SK-N-SH (cell line): ENCODE data around the gene MYADML2. TPM values are rescaled to one million over a fixed set of nuclear protein-coding genes. Genes with fewer than 3 reads are reported as not detected.

ENCODE experiments used
- CTCF ChIA-PET: fragments of 300-600, 350-600 bp; formaldehyde crosslinking; extraction: SDS; loops from one replicate; lab custom pipeline; 2021; lab: Yijun Ruan, JAX
- POLR2A ChIA-PET: fragments of 350-600 bp; sonication (Branson Sonifier 250); formaldehyde crosslinking; extraction: SDS; loops from one replicate; lab custom pipeline; 2020; ENCODE audit warnings: antibody characterized with exemption, inconsistent platforms; lab: Yijun Ruan, JAX
- DNase-seq: peaks from one replicate; pipeline ENCODE4 v3.0.0; 2012
- H2AFZ ChIP-seq: fragments of 200-600 bp; sonication (generic); 2 replicates; pipeline ENCODE4 v1.8.1; 2016; ENCODE audit warnings: antibody characterized with exemption, mild to moderate bottlenecking, low read depth
- H3F3A ChIP-seq: fragments of 200-600 bp; sonication (generic); replicated peaks from 2 replicates; pipeline ENCODE3; 2016; ENCODE audit warnings: antibody characterized with exemption, mild to moderate bottlenecking; ENCODE audit not compliant: insufficient read depth
- H3K27ac ChIP-seq, 2 experiments: fragments of 200-500 bp in 1 of 2; fragments of 200-600 bp in 1 of 2; sonication (Bioruptor generic) in 1 of 2; sonication (generic), shearing (Covaris generic) in 1 of 2; 2 replicates each; pipeline versions ENCODE4 v1.5.1 to v1.6.1; 2014 to 2016; ENCODE audit warnings: low read depth in 2 of 2, inconsistent platforms in 1 of 2, low read length in 1 of 2, mild to moderate bottlenecking in 1 of 2, mixed read lengths in 1 of 2
- H3K27me3 ChIP-seq: fragments of 200-600 bp; sonication (generic), shearing (Covaris generic); 2 replicates; pipeline ENCODE4 v1.6.1; 2016; ENCODE audit warnings: mixed run types; ENCODE audit not compliant: insufficient read depth
- H3K36me3 ChIP-seq, 2 experiments: fragments of 200-500 bp in 1 of 2; fragments of 200-600 bp in 1 of 2; sonication (Bioruptor generic) in 1 of 2; sonication (generic) in 1 of 2; replicated peaks in 1 of 2; 2 replicates each; pipeline versions ENCODE3 to v1.5.1; 2014 to 2016; ENCODE audit warnings: low read length in 1 of 2, mild to moderate bottlenecking in 1 of 2; ENCODE audit not compliant: insufficient read depth in 2 of 2, control insufficient read depth in 1 of 2
- H3K4me1 ChIP-seq, 2 experiments: fragments of 200-500 bp in 1 of 2; fragments of 200-600 bp in 1 of 2; sonication (Bioruptor generic) in 1 of 2; sonication (generic), shearing (Covaris generic) in 1 of 2; 2 replicates each; pipeline versions ENCODE4 v1.5.1 to v1.6.1; 2014 to 2016; ENCODE audit warnings: low read depth in 1 of 2, low read length in 1 of 2, mixed run types in 1 of 2; ENCODE audit not compliant: insufficient read depth in 2 of 2, control insufficient read depth in 1 of 2
- H3K4me2 ChIP-seq: fragments of 200-600 bp; sonication (generic), shearing (Covaris generic); 2 replicates; pipeline ENCODE4 v1.6.1; 2017; ENCODE audit warnings: mixed run types
- H3K4me3 ChIP-seq, 2 experiments: fragments of 200-500 bp in 1 of 2; fragments of 200-600 bp in 1 of 2; sonication (Bioruptor generic) in 1 of 2; sonication (generic), shearing (Covaris generic) in 1 of 2; 2 replicates each; pipeline versions ENCODE4 v1.5.1 to v1.8.1; 2014 to 2016; ENCODE audit warnings: low read depth in 2 of 2, inconsistent platforms in 1 of 2, low read length in 1 of 2, mild to moderate bottlenecking in 1 of 2, mixed read lengths in 1 of 2, moderate library complexity in 1 of 2
- H3K79me2 ChIP-seq: fragments of 200-600 bp; sonication (generic); 2 replicates; pipeline ENCODE4 v1.8.1; 2017; ENCODE audit warnings: mild to moderate bottlenecking; ENCODE audit not compliant: insufficient read depth
- H3K9ac ChIP-seq: fragments of 200-600 bp; sonication (generic); 2 replicates; pipeline ENCODE4 v1.6.1; 2017; ENCODE audit warnings: mixed run types
- H3K9me2 ChIP-seq: fragments of 200-600 bp; sonication (generic); 2 replicates; pipeline ENCODE4 v1.6.1; 2017; ENCODE audit warnings: mixed run types
- H3K9me3 ChIP-seq: fragments of 200-600 bp; sonication (generic); 2 replicates; pipeline ENCODE4 v1.6.1; 2017; ENCODE audit warnings: mixed run types, mild to moderate bottlenecking, moderate library complexity
- H4K20me1 ChIP-seq: fragments of 200-600 bp; sonication (generic); 2 replicates; pipeline ENCODE4 v1.6.1; 2017; ENCODE audit warnings: mild to moderate bottlenecking, mixed run types; ENCODE audit not compliant: insufficient read depth
- EP300 ChIP-seq, 2 experiments: IDR thresholded peaks; 2 replicates each; pipeline versions ENCODE4 v1.4.0 to v1.6.1; 2012; ENCODE audit warnings: borderline replicate concordance in 1 of 2, low read depth in 1 of 2, low read length in 1 of 2
- EZH2phosphoT487 ChIP-seq: fragments of 200-600 bp; sonication (generic); IDR thresholded peaks from 2 replicates; pipeline ENCODE4 v1.6.1; 2017; ENCODE audit warnings: low read depth, mixed run types, mild to moderate bottlenecking, antibody characterized with exemption, moderate library complexity, borderline replicate concordance
- FOSL2 ChIP-seq: IDR thresholded peaks from 2 replicates; pipeline ENCODE4 v1.4.0; 2012; ENCODE audit warnings: low read depth, mild to moderate bottlenecking, moderate library complexity, borderline replicate concordance
- FOXJ3 ChIP-seq: sonication (generic); formaldehyde crosslinking; IDR thresholded peaks from 2 replicates; pipeline ENCODE4 v1.5.1; 2020; ENCODE audit warnings: mild to moderate bottlenecking, missing genetic modification reagents
- GABPA ChIP-seq: IDR thresholded peaks from 2 replicates; pipeline ENCODE4 v1.4.0; 2012; ENCODE audit warnings: low read depth, mild to moderate bottlenecking
- JUND ChIP-seq: IDR thresholded peaks from 2 replicates; pipeline ENCODE4 v1.4.0; 2012
- MXI1 ChIP-seq: IDR thresholded peaks from 2 replicates; pipeline ENCODE4 v1.6.1; 2012; ENCODE audit warnings: mild to moderate bottlenecking, low read depth, low read length, improper control_type of control experiment
- NRF1 ChIP-seq: IDR thresholded peaks from 2 replicates; pipeline ENCODE4 v1.6.1; 2012; ENCODE audit warnings: low read depth, mild to moderate bottlenecking, low read length
- POLR2AphosphoS5 ChIP-seq: IDR thresholded peaks from 2 replicates; pipeline ENCODE4 v1.6.1; 2012; ENCODE audit warnings: low read depth, low read length
- RCOR1 ChIP-seq: fragments of 150-350 bp; IDR thresholded peaks from 2 replicates; pipeline ENCODE4 v1.6.1; 2017; ENCODE audit warnings: antibody characterized with exemption, low read length
- RXRA ChIP-seq: IDR thresholded peaks from 2 replicates; pipeline ENCODE4 v1.4.0; 2012; ENCODE audit warnings: low read depth, mild to moderate bottlenecking, borderline replicate concordance
- SIN3A ChIP-seq: IDR thresholded peaks from 2 replicates; pipeline ENCODE4 v1.6.1; 2012; ENCODE audit warnings: low read depth, mild to moderate bottlenecking, low read length, moderate library complexity, borderline replicate concordance
- TCF12 ChIP-seq: IDR thresholded peaks from 2 replicates; pipeline ENCODE4 v1.4.0; 2012
- YY1 ChIP-seq: IDR thresholded peaks from 2 replicates; pipeline ENCODE4 v1.4.0; 2012; ENCODE audit warnings: low read depth, mild to moderate bottlenecking
- WGBS: methylation state at CpG from one replicate; pipeline ENCODE4 v1.1.6; 2017; ENCODE audit warnings: low lambda C conversion rate; 5-methylcytosine and 5-hydroxymethylcytosine counted together
- polyA plus RNA-seq, 3 experiments: library from polyadenylated mRNA; depleted of rRNA; stranded (reverse); fragments of >200 nt; gene quantifications; 2 replicates each; pipeline ENCODE4 v1.2.3, GENCODE V29; 2012
- TF ChIP-seq, protein P1 (sequence below): IDR thresholded peaks from 2 replicates; pipeline ENCODE4 v1.4.0; 2012; ENCODE audit warnings: low read depth
- TF ChIP-seq, protein P2 (sequence below): fragments of 150-350 bp; IDR thresholded peaks from 2 replicates; pipeline ENCODE4 v1.6.1; 2017; ENCODE audit warnings: antibody characterized with exemption, low read length, low read depth, borderline replicate concordance
- TF ChIP-seq, protein P3 (sequence below): IDR thresholded peaks from 2 replicates; pipeline ENCODE4 v1.4.0; 2012; ENCODE audit warnings: low read depth, borderline replicate concordance
- TF ChIP-seq, protein P4 (sequence below): fragments of 200-600 bp; sonication (generic); IDR thresholded peaks from 2 replicates; pipeline ENCODE4 v1.6.1; 2017; ENCODE audit warnings: antibody characterized with exemption, mild to moderate bottlenecking, moderate library complexity
- TF ChIP-seq, protein P5 (sequence below): IDR thresholded peaks from 2 replicates; pipeline ENCODE4; 2012
- TF ChIP-seq, protein P6 (sequence below): fragments of 150-350 bp; IDR thresholded peaks from 2 replicates; pipeline ENCODE4 v1.6.1; 2016; ENCODE audit warnings: mild to moderate bottlenecking, low read depth, low read length

The MYADML2 gene
- polyA plus RNA-seq, 1 of the 3 experiments (the other 2 are of a cell fraction), result not detected

DNA sequence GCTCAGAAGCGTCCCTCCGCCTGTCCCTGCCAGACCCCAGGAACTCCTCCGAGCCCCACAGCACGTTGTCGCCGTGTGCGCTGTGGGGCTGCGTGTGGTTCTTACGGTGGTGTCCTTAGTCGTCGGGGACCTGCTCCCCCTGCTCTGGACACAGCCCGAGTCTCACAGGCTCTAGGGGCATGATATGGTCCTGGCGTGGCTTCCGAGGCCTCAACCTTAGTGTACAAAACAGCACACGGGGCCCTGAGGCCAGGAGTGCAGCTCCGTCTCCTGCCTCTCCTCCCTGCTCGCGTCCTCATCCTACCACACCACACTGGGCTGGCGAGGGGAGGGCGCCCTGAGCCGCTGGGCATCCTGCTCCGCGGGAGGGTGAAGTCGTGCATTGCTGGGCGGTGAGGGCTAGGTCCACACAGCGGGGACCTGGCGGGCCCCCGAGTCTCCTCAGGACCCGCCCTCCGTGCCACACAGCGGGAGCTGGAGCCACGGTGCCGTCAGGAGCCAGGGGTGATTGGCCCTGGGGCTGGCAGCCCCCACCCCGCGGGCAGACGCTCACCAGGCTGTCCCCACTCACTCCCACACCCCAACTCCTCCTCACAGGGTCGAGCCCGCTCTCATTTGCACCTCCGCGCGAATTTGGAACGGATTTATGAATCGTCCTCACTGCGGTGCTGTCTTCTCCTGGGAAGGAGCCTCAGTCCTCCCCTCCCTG lies 18.3 kb downstream of the MYADML2 start:
- H3K9me2 ChIP-seq, result no peaks in the 10 kb centered on the region
- H3K4me3 ChIP-seq, result peak overlapping the region; percentile 92
- peaks cover 17% of the 10 kb centered on the region for H3F3A ChIP-seq
- TF ChIP-seq POLR2AphosphoS5 (no peak), FOSL2 (no peak), RXRA (no peak), TCF12 (no peak), YY1 (no peak), EZH2phosphoT487 (no peak), NRF1 (no peak), GABPA (no peak), EP300 (IDR thresholded peaks at IDR 0.05; ENCODE audit: borderline replicate concordance in 1 of 2, low read depth in 1 of 2, low read length in 1 of 2) (no peak), MXI1 (no peak), JUND (no peak), RCOR1 (no peak), FOXJ3 (no peak), SIN3A (no peak)
- TF ChIP-seq, protein P1, sequence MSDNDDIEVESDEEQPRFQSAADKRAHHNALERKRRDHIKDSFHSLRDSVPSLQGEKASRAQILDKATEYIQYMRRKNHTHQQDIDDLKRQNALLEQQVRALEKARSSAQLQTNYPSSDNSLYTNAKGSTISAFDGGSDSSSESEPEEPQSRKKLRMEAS, result no peak
- TF ChIP-seq, protein P2, sequence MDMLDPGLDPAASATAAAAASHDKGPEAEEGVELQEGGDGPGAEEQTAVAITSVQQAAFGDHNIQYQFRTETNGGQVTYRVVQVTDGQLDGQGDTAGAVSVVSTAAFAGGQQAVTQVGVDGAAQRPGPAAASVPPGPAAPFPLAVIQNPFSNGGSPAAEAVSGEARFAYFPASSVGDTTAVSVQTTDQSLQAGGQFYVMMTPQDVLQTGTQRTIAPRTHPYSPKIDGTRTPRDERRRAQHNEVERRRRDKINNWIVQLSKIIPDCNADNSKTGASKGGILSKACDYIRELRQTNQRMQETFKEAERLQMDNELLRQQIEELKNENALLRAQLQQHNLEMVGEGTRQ, result no peak
- TF ChIP-seq, protein P3, sequence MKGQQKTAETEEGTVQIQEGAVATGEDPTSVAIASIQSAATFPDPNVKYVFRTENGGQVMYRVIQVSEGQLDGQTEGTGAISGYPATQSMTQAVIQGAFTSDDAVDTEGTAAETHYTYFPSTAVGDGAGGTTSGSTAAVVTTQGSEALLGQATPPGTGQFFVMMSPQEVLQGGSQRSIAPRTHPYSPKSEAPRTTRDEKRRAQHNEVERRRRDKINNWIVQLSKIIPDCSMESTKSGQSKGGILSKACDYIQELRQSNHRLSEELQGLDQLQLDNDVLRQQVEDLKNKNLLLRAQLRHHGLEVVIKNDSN, result no peak
- TF ChIP-seq, protein P4, sequence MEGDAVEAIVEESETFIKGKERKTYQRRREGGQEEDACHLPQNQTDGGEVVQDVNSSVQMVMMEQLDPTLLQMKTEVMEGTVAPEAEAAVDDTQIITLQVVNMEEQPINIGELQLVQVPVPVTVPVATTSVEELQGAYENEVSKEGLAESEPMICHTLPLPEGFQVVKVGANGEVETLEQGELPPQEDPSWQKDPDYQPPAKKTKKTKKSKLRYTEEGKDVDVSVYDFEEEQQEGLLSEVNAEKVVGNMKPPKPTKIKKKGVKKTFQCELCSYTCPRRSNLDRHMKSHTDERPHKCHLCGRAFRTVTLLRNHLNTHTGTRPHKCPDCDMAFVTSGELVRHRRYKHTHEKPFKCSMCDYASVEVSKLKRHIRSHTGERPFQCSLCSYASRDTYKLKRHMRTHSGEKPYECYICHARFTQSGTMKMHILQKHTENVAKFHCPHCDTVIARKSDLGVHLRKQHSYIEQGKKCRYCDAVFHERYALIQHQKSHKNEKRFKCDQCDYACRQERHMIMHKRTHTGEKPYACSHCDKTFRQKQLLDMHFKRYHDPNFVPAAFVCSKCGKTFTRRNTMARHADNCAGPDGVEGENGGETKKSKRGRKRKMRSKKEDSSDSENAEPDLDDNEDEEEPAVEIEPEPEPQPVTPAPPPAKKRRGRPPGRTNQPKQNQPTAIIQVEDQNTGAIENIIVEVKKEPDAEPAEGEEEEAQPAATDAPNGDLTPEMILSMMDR, result no peak
- TF ChIP-seq, protein P5, sequence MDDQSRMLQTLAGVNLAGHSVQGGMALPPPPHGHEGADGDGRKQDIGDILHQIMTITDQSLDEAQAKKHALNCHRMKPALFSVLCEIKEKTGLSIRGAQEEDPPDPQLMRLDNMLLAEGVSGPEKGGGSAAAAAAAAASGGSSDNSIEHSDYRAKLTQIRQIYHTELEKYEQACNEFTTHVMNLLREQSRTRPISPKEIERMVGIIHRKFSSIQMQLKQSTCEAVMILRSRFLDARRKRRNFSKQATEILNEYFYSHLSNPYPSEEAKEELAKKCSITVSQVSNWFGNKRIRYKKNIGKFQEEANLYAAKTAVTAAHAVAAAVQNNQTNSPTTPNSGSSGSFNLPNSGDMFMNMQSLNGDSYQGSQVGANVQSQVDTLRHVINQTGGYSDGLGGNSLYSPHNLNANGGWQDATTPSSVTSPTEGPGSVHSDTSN, result no peak
- TF ChIP-seq, protein P6, sequence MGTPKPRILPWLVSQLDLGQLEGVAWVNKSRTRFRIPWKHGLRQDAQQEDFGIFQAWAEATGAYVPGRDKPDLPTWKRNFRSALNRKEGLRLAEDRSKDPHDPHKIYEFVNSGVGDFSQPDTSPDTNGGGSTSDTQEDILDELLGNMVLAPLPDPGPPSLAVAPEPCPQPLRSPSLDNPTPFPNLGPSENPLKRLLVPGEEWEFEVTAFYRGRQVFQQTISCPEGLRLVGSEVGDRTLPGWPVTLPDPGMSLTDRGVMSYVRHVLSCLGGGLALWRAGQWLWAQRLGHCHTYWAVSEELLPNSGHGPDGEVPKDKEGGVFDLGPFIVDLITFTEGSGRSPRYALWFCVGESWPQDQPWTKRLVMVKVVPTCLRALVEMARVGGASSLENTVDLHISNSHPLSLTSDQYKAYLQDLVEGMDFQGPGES, result no peak
- H3K4me1 ChIP-seq, result peaks cover 18 to 30% of the 10 kb centered on the region in 2 experiments; a peak in 2 of 4 replicates
- ChIA-PET POLR2A (interaction anchor here (0.6 to 5.0 kb wide), 9 partner anchors 9 to 109 kb away, joined by 3 to 34 read pairs (median 4); partner anchors contain the start of genes ARHGDIA, CENPX, DCXR and LRRC45), CTCF (interaction anchor here (0.7 to 11.7 kb wide), 21 partner anchors 8 to 1654 kb away, joined by 3 to 107 read pairs (median 6); partner anchors contain the start of genes ALYREF, ANAPC11, ARHGDIA and ASPSCR1)
- peaks cover 0 to 6% of the 10 kb centered on the region in 2 experiments for H3K36me3 ChIP-seq
- peak overlapping the region; percentile 70 for H3K9ac ChIP-seq
- DNase-seq, result peak; percentile 80
- H3K9me3 ChIP-seq, result no peaks in the 10 kb centered on the region
- H2AFZ ChIP-seq, result peak overlapping the region; percentile 82
- H3K27me3 ChIP-seq, result no peaks in the 10 kb centered on the region
- peak overlapping the region in 1 of 2 experiments; percentile 85; a peak in 3 of 4 replicates for H3K27ac ChIP-seq
- 57% methylated on average over 28 of the region's 44 CpGs for WGBS
- peak overlapping the region; percentile 100 for H3K4me2 ChIP-seq
- peaks cover 36% of the 10 kb centered on the region for H4K20me1 ChIP-seq
- peaks cover 35% of the 10 kb centered on the region for H3K79me2 ChIP-seq
